ENCODE data around the gene PLA2G2C. TPM values are rescaled to one million over a fixed set of nuclear protein-coding genes. Genes with fewer than 3 reads are reported as not detected.

The PLA2G2C gene
- total and polyA plus RNA-seq, 2 donors (not counting 1 experiment from before 2014, with no cell fraction given), result 0.03 TPM; not detected in 1

- intact Hi-C loops (cut with micrococcal nuclease), result no loop called here
- peaks cover 6% of the 10 kb centered on the region for H3K27me3 Mint-ChIP-seq
- H3K27ac Mint-ChIP-seq, result no peak overlapping the region
- no peaks in the 10 kb centered on the region for H3K9me3 Mint-ChIP-seq (ENCODE audit: insufficient read depth)
- Histone ChIP-seq H3K36me3 (replicated peaks in 1 of 2; ENCODE audit: control extremely low read depth in 1 of 2, control insufficient read depth in 1 of 2, extremely low read depth in 1 of 2, insufficient read depth in 2 of 2, low read length in 1 of 2) (no peaks in the 10 kb centered on the region), H3K9me3 (ENCODE audit: control extremely low read depth in 1 of 3, control insufficient read depth in 2 of 3, insufficient read depth in 1 of 3, low read length in 2 of 3) (peaks cover 0 to 4% (median 0%) of the 10 kb centered on the region in 3 donors), H3K4me2 (replicated peaks; ENCODE audit: low read depth, low read length, poor library complexity, severe bottlenecking) (no peak overlapping the region), H3K79me2 (ENCODE audit: control insufficient read depth, insufficient read depth, low read length) (no peaks in the 10 kb centered on the region), H3K27ac (ENCODE audit: low read length in 2 of 2) (no peak overlapping the region), H3K4me3 (ENCODE audit: control extremely low read depth in 1 of 5, extremely low read depth in 1 of 5, insufficient read depth in 1 of 5, low read depth in 2 of 5, low read length in 4 of 5) (no peak overlapping the region), H4K20me1 (ENCODE audit: control insufficient read depth, insufficient read depth, low read length, poor library complexity, severe bottlenecking) (no peaks in the 10 kb centered on the region), H3K27me3 (replicated peaks in 1 of 4; ENCODE audit: control extremely low read depth in 1 of 4, control insufficient read depth in 3 of 4, insufficient read depth in 4 of 4, low read length in 3 of 4) (peaks cover 0 to 6% (median 0%) of the 10 kb centered on the region in 4 experiments), H3K4me1 (ENCODE audit: control insufficient read depth in 2 of 2, insufficient read depth in 2 of 2, low read length in 2 of 2) (no peaks in the 10 kb centered on the region), H2AFZ (ENCODE audit: insufficient read depth, low read depth, low read length, poor library complexity, severe bottlenecking) (no peak overlapping the region), H3K9ac (ENCODE audit: low read length) (no peak overlapping the region)
- CTCF ChIA-PET, result no interaction called here
- WGBS (ENCODE audit: insufficient coverage), result 95% methylated on average over 9 of the region's 9 CpGs
- H3K4me1 Mint-ChIP-seq, result no peaks in the 10 kb centered on the region
- POLR2A ChIA-PET, result no interaction called here
- ATAC-seq (ENCODE audit: low read depth) (no peak), DNase-seq (no peak)
- H3K4me3 Mint-ChIP-seq, result no peak overlapping the region
- TF ChIP-seq EZH2 (IDR thresholded peaks at IDR 0.05; ENCODE audit: borderline replicate concordance, insufficient read depth, low read depth, low read length, poor library complexity, severe bottlenecking), result no peak
- TF ChIP-seq, protein P1, sequence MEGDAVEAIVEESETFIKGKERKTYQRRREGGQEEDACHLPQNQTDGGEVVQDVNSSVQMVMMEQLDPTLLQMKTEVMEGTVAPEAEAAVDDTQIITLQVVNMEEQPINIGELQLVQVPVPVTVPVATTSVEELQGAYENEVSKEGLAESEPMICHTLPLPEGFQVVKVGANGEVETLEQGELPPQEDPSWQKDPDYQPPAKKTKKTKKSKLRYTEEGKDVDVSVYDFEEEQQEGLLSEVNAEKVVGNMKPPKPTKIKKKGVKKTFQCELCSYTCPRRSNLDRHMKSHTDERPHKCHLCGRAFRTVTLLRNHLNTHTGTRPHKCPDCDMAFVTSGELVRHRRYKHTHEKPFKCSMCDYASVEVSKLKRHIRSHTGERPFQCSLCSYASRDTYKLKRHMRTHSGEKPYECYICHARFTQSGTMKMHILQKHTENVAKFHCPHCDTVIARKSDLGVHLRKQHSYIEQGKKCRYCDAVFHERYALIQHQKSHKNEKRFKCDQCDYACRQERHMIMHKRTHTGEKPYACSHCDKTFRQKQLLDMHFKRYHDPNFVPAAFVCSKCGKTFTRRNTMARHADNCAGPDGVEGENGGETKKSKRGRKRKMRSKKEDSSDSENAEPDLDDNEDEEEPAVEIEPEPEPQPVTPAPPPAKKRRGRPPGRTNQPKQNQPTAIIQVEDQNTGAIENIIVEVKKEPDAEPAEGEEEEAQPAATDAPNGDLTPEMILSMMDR (IDR thresholded peaks at IDR 0.05), result no peak
Measured at GRCh38 chr1:20141001-20141400, 45.3 kb downstream of the PLA2G2C start.

DNA sequence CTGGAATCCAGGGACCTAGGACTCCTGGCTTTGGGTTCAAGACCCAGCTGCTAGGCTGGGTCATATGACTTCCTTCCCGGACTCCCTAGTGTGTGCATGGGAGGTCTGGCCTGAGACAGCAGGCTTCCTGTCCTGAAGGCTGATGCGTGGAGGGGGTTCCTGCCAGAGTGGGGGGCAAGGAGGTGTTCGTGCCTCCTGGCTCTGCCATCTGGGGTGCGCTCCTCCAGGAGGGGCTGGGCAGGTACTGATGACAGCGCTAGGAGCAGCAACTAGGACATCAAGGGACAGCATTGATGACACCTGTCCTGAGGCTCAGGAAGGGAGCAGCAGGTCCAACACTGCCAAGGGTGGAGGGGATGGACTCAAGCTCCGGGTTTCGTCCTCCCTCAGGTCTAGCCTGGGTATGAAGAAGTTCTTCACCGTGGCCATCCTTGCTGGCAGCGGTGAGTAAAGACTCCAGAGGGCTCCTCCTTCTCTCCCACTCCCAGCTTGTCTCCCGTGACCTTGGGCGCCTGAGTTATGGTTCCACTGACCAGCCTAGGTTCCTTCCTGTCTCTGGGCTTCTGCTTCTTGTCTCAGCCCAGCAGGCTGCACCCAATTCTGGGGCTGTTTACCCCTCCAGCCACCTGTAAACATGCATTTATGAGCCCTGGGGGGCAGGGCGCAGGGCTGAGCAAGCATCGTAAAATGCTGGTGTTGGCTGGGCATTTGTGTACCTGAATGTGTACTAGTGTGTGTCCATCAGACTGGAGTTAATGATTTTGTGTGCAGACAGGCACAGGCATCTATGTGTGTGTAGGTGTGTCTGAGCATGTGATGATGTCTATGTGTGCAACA is 46.3 kb downstream of the PLA2G2C start:
- H3K4me2 ChIP-seq (replicated peaks; ENCODE audit: low read depth, low read length, poor library complexity, severe bottlenecking), result no peak overlapping the region
- no peak overlapping the region for H3K27ac ChIP-seq (ENCODE audit: low read length in 2 of 2)
- peaks cover 0 to 4% (median 0%) of the 10 kb centered on the region in 3 donors for H3K9me3 ChIP-seq (ENCODE audit: control extremely low read depth in 1 of 3, control insufficient read depth in 2 of 3, insufficient read depth in 1 of 3, low read length in 2 of 3)
- WGBS (ENCODE audit: insufficient coverage), result 67% methylated on average over 13 of the region's 13 CpGs
- H3K27me3 ChIP-seq (replicated peaks in 1 of 4; ENCODE audit: control extremely low read depth in 1 of 4, control insufficient read depth in 3 of 4, insufficient read depth in 4 of 4, low read length in 3 of 4), result peaks cover 0 to 6% (median 0%) of the 10 kb centered on the region in 4 experiments
- intact Hi-C loops (cut with micrococcal nuclease), result no loop called here
- Mint-ChIP-seq H3K27me3 (peaks cover 9% of the 10 kb centered on the region), H3K9me3 (ENCODE audit: insufficient read depth) (no peaks in the 10 kb centered on the region), H3K4me3 (no peak overlapping the region), H3K27ac (no peak overlapping the region), H3K4me1 (no peaks in the 10 kb centered on the region)
- DNase-seq, result no peak
- H3K36me3 ChIP-seq (replicated peaks in 1 of 2; ENCODE audit: control extremely low read depth in 1 of 2, control insufficient read depth in 1 of 2, extremely low read depth in 1 of 2, insufficient read depth in 2 of 2, low read length in 1 of 2), result no peaks in the 10 kb centered on the region
- POLR2A ChIA-PET, result no interaction called here
- no peak for ATAC-seq (ENCODE audit: low read depth)
- H3K9ac ChIP-seq (ENCODE audit: low read length), result no peak overlapping the region
- H3K79me2 ChIP-seq (ENCODE audit: control insufficient read depth, insufficient read depth, low read length), result no peaks in the 10 kb centered on the region
- no peaks in the 10 kb centered on the region for H3K4me1 ChIP-seq (ENCODE audit: control insufficient read depth in 2 of 2, insufficient read depth in 2 of 2, low read length in 2 of 2)
- H3K4me3 ChIP-seq (ENCODE audit: control extremely low read depth in 1 of 5, extremely low read depth in 1 of 5, insufficient read depth in 1 of 5, low read depth in 2 of 5, low read length in 4 of 5), result no peak overlapping the region
- no peak overlapping the region for H2AFZ ChIP-seq (ENCODE audit: insufficient read depth, low read depth, low read length, poor library complexity, severe bottlenecking)
- TF ChIP-seq, protein P1 (IDR thresholded peaks at IDR 0.05), result no peak
- TF ChIP-seq EZH2 (IDR thresholded peaks at IDR 0.05; ENCODE audit: borderline replicate concordance, insufficient read depth, low read depth, low read length, poor library complexity, severe bottlenecking), result no peak
- CTCF ChIA-PET, result no interaction called here
- no peaks in the 10 kb centered on the region for H4K20me1 ChIP-seq (ENCODE audit: control insufficient read depth, insufficient read depth, low read length, poor library complexity, severe bottlenecking)

All from B cell (primary cell).